Activated CD4-positive, alpha-beta T cell treated with anti-CD3 and anti-CD28 coated beads, Interleukin-2, amount 50 U/mL, for 16 hours (primary cell): ENCODE measurements around the gene ANKRD29.
"Not testable (repeated sequence)": the region's sequence is repeated elsewhere in the genome, so short reads cannot be mapped to it uniquely, and the experiment has no call there.

Source experiments
- DNase-seq: peaks from one replicate; pipeline ENCODE4 v3.0.0-alpha.2; 2020

ANKRD29 gene

GRCh38 chr18:23641937-23642666 is 20.6 kb downstream of the ANKRD29 start:
- no peak for DNase-seq

DNA sequence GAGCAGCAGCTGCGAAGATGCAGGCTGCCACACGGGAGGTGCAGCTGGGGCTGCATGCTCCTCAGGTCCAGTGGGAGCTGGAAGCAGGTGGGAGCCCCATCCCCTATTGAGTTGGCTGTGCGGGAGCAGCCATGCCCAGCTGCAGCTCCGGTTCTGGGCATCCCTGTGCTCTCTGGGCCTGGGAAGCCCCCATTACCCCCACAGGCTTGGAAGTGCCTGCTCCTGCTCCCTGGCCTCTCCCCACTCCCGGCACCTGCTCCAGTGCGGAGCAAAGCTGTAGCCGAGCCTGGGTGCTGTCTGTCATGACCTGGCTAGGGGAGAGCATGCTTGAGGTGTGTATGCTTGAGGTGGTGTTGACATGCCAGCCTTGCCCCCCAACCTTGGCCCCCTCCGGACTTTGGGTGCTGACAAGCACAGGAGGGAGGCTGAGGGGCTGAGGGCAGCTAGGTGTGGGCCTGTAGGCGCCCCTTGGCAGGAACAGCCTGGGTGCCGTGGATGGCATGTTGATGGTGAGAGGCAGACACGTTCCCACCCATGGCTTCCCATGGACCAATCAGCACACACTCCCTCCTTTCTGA is 21.5 kb downstream of the ANKRD29 start:
- DNase-seq, result no peak

- DNase-seq, result no peak
Observed at GRCh38 chr18:23640052-23640451, 22.7 kb downstream of the ANKRD29 start.

DNA sequence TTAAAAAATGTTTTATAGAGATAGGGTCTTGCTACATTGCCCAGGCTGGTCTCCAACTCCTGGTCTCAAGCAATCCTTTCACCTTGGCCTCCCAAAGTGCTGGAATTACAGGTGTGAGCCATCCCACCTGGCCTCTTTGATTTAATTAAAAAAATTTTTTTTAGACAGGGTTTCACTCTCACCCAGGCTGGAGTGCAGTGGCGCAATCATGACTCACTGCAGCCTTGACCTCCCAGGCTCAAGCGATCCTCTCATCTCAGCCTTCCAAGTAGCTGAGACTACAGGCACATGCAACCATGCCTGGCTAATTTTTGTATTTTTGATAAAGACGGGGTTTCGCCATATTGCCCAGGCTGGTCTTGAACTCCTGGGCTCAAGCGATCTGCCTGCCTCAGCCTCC is 26.3 kb downstream of the ANKRD29 start:
- not testable (repeated sequence) for DNase-seq

DNA sequence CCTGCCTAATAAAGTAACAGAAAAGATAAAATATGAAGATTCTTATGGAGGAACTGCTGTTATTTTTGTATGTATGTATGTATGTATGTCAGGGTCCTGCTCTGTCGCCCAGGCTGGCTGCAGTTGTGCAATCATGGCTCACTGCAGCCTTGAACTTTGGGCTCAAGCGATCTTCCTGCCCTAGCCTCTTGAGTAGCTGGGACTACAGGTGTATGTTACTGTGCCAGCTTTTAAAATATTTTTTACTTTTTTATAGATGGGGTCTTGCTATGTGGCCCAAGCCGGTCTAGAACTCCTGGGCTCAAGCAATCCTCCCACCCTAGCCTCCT is 26.7 kb downstream of the ANKRD29 start:
- DNase-seq, result no peak

- DNase-seq, result no peak
Observed at GRCh38 chr18:23635283-23636070, 27.2 kb downstream of the ANKRD29 start.

GRCh38 chr18:23634692-23635091 is 28.0 kb downstream of the ANKRD29 start:
- DNase-seq, result no peak

DNA sequence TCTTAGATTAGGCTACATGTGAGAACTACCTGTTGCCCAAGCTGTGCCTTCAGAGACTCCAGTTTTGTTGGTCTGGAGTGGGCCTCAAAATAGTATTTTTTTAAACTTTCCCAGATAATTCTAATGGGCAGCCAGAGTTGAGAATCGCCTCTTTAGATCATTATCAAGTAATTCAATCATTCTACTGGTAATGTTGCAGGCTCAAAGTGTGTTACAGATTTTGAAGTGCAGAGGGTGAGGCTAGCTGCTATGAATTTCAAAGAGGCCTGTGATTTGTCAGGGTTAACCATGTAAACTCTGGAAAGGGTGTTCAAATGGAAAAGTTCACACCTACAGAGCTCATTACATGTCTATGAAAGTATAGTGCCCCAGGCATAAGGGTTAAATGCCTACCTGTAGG is 30.1 kb downstream of the ANKRD29 start:
- DNase-seq, result no peak

GRCh38 chr18:23631746-23632145 is 31.0 kb downstream of the ANKRD29 start:
- DNase-seq, result no peak

GRCh38 chr18:23631312-23631711 is 31.4 kb downstream of the ANKRD29 start:
- DNase-seq, result no peak

GRCh38 chr18:23629444-23629946 is 33.2 kb downstream of the ANKRD29 start:
- DNase-seq, result no peak

DNA sequence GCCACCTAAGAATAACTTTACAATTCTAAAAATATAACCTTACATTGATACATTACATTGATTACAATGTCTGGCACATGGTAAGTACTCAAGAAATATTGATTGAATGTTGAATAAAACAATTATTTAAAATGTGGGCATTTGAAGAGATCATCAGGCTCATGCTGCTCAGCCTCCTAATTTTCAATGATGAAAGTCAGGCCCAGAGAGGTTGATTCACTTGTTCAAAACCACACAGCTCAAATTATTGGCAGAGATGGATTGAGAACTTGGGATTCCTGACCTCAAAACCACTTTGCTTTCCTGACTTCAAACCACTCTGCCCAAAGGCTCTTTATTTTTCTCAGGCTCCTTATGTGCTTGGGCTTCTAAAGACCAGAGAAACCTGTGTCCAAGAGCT is 34.7 kb downstream of the ANKRD29 start:
- DNase-seq, result no peak

GRCh38 chr18:23627321-23627720 is 35.4 kb downstream of the ANKRD29 start:
- DNase-seq, result no peak

DNA sequence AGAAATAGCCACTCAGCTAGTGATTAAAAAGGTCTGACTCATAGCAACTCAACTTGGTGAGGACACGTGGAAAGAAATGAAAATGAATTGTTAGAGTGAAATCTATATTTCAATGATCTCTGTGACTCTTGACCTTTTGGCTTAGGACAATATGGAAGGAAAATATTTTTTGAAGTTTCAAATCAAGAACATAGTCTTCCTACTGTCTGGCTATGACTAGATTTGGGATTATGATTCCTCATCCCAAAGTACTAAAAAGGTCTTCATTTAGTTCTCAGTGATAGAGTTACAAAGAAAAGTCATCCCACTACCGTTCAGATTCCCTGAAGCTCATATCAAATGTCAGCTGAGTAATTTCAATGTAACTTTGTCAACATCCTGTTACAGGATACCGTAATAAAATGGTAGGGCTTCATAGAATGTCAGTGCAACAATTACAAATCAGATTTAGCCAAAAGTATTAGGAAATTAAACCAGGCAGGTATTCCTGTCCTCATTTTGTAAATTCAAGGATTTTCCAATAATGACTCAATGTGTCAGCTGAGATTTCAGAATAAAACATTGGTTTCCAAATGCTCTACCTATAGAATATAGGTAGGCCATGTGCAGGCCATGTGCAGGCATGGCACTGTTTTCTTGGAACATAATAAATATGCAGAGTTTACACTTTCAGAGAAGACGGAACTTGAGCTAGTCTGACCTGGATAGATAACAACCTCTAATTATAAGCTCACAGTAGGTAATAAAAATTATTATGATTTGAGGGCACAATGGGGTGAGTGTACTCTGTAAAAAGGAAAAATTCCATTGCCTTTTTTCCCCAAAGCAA is 36.0 kb downstream of the ANKRD29 start:
- DNase-seq, result no peak

DNA sequence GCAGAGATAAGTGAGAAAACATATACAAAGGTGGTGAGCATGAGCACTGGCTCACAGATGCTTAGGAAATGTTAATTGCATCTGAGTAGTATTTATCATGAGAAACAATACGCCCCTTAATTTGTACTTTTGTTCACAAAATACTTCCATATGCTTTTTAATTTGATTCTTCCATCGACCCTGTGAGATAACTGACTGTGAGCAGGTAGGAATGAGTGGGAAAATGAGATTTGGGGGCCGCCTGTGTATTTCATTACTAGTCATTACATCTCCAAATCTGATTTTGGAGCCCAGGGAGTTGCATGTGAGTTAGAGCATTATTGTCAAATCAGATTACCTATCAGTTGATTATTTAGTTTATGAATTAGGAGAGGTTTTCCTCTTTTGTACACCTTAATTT is 39.7 kb downstream of the ANKRD29 start:
- no peak for DNase-seq

- DNase-seq, result no peak
Observed at GRCh38 chr18:23619388-23619881, 43.3 kb downstream of the ANKRD29 start.

DNA sequence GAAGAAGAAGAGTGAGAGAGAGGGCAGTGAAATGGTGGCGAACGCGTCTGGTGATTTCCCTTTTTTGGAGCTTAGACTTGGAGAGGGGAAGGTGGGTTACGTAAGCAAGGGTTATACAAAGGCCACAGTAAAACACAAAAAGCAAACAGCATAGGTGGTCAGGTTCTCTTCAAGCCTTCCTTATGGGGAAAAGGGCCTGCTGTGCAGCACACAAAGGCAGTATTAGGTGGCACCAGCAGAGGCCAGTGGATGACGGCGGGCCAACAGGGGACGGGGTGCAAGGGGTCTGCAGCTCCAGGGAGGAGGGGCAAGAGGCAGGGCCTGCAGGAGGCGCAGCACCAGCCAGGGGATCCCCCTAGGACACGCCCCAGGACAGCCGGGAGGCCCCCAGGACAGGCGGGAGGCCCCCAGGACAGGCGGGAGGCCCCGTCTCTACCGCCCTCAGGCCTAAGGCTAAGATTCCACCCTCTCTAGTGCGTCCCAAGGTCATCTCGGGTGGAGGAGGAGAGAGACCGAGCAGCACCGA is 43.8 kb downstream of the ANKRD29 start:
- no peak for DNase-seq

DNA sequence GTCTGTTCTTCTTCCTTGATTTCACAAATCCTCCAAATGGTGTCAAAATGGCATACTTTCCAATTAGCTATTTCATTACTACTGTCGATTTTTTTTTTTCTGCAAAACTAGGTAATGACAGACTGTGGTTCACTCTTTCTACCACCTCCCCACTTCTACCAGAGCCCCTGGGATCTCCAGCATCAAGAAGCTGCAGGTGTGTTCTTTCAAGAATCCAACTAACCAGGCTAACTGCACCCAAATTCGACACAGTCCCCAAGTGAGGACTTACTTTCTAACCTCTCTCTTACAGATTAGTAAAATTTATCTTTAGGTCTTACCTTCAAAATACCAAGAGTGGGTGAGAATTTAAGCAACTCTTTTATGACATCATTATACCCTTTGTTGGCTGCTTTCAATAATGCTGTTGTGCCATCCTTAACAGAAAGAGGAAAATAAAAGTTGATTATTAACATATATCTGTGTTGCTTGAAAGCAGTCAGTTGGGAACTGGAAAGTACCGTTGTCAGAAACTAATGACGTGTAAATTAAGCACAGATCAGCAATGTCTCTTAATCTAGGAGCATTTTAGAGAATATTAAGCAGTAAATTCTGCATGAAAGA is 45.2 kb downstream of the ANKRD29 start:
- DNase-seq, result no peak

DNA sequence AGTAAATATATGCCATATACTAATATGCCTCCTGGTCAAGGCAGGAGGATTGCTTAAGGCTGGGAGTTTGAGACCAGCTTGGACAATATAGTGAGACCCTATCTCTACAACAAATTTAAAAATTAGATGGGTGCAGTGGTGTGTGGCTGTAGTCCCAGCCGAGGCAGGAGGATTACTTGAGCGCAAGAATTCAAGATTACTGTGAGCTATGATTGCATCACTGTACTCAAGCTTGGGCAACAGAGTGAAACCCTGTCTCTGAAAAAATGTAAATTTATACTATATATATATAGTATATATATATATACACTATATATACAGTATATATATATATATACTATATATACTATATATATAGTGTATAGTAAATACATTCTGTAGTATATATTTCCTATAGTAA is 46.5 kb downstream of the ANKRD29 start:
- no peak for DNase-seq

DNA sequence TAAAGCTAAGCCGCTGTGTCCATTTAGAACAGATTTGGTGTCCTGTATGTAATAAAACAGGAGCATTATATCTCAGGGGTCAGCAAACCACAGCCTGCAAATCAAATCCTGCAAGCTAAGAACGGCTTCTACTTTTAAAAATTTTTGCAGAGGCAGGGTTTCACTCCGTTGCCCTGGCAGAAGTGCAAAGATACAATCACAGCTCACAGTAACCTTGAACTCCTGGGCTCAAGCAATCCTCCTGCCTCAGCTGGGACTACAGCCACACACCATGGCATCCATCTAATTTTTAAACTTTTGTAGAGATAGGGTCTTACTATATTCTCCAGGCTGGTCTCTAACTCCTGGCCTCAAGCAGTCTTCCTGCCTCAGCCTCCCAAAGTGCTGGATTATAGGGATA is 47.8 kb downstream of the ANKRD29 start:
- no peak for DNase-seq

GRCh38 chr18:23614413-23614812 is 48.3 kb downstream of the ANKRD29 start:
- DNase-seq, result no peak

- DNase-seq, result not testable (repeated sequence)
Observed at GRCh38 chr18:23613091-23613475, 49.6 kb downstream of the ANKRD29 start.
